PC-9 (cell line): ENCODE data around the gene ACER1. TPM values are rescaled to one million over a fixed set of nuclear protein-coding genes. Genes with fewer than 3 reads are reported as not detected.

Experiments
- BruUV-seq: library from RNA; stranded (reverse); fragments of 400-500 nt; replicated peaks from 2 replicates; lab custom pipeline; 2021; lab: Mats Ljungman, UMichigan
- CTCF ChIA-PET: fragments of 300-600 bp; sonication (Branson Sonifier 250); formaldehyde crosslinking; loops from one replicate; lab custom pipeline; 2022; ENCODE audit warnings: antibody characterized with exemption; lab: Charles Lee
- POLR2A ChIA-PET: fragments of 300-600 bp; sonication (Branson Sonifier 250); formaldehyde crosslinking; loops from one replicate; lab custom pipeline; 2022; ENCODE audit warnings: antibody characterized with exemption; ENCODE audit not compliant: unreplicated experiment; lab: Charles Lee
- DNase-seq, 2 experiments: peaks; one replicate each; pipeline versions ENCODE4 v3.0.0 to v3.0.0-alpha.2; 2015 to 2022; ENCODE audit warnings: mixed read lengths in 1 of 2
- H2AFZ ChIP-seq: fragments of 200-600 bp; sonication (generic); 2 replicates; pipeline ENCODE4 v1.8.1; 2017; ENCODE audit warnings: antibody characterized with exemption
- H3F3A ChIP-seq: fragments of 200-600 bp; sonication (generic); 2 replicates; pipeline ENCODE4 v1.8.1; 2017; ENCODE audit warnings: antibody characterized with exemption, mild to moderate bottlenecking, low read depth; ENCODE audit not compliant: insufficient read depth
- H3K27ac ChIP-seq: fragments of 200-600 bp; sonication (generic); 2 replicates; pipeline ENCODE4 v1.6.1; 2016; ENCODE audit warnings: mixed run types
- H3K27me3 ChIP-seq: fragments of 200-600 bp; sonication (generic); 2 replicates; pipeline ENCODE4 v1.6.1; 2016; ENCODE audit warnings: low read depth, mixed run types; ENCODE audit not compliant: insufficient read depth
- H3K36me3 ChIP-seq: fragments of 200-600 bp; sonication (generic); 2 replicates; pipeline ENCODE4 v1.6.1; 2016; ENCODE audit warnings: low read depth, mixed run types
- H3K4me1 ChIP-seq: fragments of 200-600 bp; sonication (generic); replicated peaks from 2 replicates; pipeline ENCODE4 v1.6.1; 2016; ENCODE audit warnings: mixed run types; ENCODE audit not compliant: insufficient read depth
- H3K4me2 ChIP-seq: fragments of 200-600 bp; sonication (generic); 2 replicates; pipeline ENCODE4 v1.6.1; 2017; ENCODE audit warnings: mixed run types
- H3K4me3 ChIP-seq: fragments of 200-600 bp; sonication (generic); 2 replicates; pipeline ENCODE4 v1.6.1; 2016; ENCODE audit warnings: mixed run types
- H3K79me2 ChIP-seq: fragments of 200-600 bp; sonication (generic); 2 replicates; pipeline ENCODE4 v1.6.1; 2017; ENCODE audit warnings: low read depth, mixed run types
- H3K9me2 ChIP-seq: fragments of 200-600 bp; sonication (generic); 2 replicates; pipeline ENCODE4 v1.8.1; 2017; ENCODE audit warnings: mild to moderate bottlenecking; ENCODE audit not compliant: insufficient read depth
- H3K9me3 ChIP-seq: fragments of 200-600 bp; sonication (generic); 2 replicates; pipeline ENCODE4 v1.8.1; 2016; ENCODE audit warnings: low read depth; ENCODE audit not compliant: insufficient read depth
- H4K20me1 ChIP-seq: fragments of 200-600 bp; sonication (generic); 2 replicates; pipeline ENCODE4 v1.8.1; 2017; ENCODE audit not compliant: insufficient read depth
- EZH2 ChIP-seq: fragments of 200-600 bp; sonication (generic); IDR thresholded peaks from 2 replicates; pipeline ENCODE4 v1.8.0; 2017; ENCODE audit warnings: antibody characterized with exemption, low read depth
- intact Hi-C: fragments of 100-400 bp; cut with micrococcal nuclease; formaldehyde crosslinking; loops from one replicate; pipeline ENCODE4 v1.10.0; 2022; ENCODE audit not compliant: unreplicated experiment
- total RNA-seq: library from RNA; stranded (reverse); gene quantifications from 2 replicates; pipeline ENCODE4 v1.2.3, GENCODE V29; 2021
- TF ChIP-seq, protein P1 (sequence below): fragments of 200-600 bp; sonication (generic); conservative IDR thresholded peaks from 2 replicates; pipeline ENCODE4 v1.6.1; 2017; ENCODE audit warnings: mixed run types, antibody characterized with exemption, mild to moderate bottlenecking, moderate library complexity

ACER1 gene
- total RNA-seq, 1 experiment from 2014 or later: not detected

DNA sequence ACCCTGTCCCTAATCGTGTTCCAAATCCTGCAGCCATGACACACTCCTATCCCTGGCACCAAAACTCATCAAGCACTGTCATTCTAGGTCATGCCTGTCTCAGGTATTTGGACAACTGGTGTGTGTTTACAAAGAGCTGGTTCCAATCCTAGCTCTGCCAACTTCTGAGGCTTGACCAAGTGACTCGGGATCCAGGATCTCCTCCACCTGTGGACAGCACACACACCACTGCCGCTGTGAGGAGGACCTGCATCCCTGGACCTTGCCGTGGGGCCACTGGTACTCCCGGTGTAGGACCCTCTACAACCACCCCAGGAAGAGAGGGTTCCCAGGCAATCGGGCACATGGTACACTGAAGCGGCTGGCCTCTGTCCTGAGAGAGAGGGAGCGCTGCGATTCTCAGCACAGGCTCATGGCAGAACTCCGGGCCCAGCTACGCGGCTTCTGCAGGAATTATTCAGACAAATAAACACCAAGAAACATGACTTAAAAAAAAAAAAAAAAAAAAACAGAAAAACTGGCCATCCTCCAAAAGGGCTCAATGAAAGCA, 74.0 kb downstream of the ACER1 start:
- Histone ChIP-seq H3K79me2 (peaks cover 1% of the 10 kb centered on the region; the same call in 1 of the 2 replicates), H3K4me3 (no peak overlapping the region), H3K9me3 (no peaks in the 10 kb centered on the region), H2AFZ (no peak overlapping the region), H3K9me2 (no peaks in the 10 kb centered on the region), H3K27ac (no peak overlapping the region), H3K4me1 (no peaks in the 10 kb centered on the region), H3K4me2 (no peak overlapping the region), H3K36me3 (no peaks in the 10 kb centered on the region), H3K27me3 (no peaks in the 10 kb centered on the region), H4K20me1 (no peaks in the 10 kb centered on the region), H3F3A (no peaks in the 10 kb centered on the region)
- intact Hi-C loops: no loop called here
- no peak for TF ChIP-seq EZH2
- TF ChIP-seq, protein P1, sequence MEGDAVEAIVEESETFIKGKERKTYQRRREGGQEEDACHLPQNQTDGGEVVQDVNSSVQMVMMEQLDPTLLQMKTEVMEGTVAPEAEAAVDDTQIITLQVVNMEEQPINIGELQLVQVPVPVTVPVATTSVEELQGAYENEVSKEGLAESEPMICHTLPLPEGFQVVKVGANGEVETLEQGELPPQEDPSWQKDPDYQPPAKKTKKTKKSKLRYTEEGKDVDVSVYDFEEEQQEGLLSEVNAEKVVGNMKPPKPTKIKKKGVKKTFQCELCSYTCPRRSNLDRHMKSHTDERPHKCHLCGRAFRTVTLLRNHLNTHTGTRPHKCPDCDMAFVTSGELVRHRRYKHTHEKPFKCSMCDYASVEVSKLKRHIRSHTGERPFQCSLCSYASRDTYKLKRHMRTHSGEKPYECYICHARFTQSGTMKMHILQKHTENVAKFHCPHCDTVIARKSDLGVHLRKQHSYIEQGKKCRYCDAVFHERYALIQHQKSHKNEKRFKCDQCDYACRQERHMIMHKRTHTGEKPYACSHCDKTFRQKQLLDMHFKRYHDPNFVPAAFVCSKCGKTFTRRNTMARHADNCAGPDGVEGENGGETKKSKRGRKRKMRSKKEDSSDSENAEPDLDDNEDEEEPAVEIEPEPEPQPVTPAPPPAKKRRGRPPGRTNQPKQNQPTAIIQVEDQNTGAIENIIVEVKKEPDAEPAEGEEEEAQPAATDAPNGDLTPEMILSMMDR: no peak
- BruUV-seq: no TSS peak
- DNase-seq: no peak
- ChIA-PET CTCF (no interaction called here), POLR2A (no interaction called here)

DNA sequence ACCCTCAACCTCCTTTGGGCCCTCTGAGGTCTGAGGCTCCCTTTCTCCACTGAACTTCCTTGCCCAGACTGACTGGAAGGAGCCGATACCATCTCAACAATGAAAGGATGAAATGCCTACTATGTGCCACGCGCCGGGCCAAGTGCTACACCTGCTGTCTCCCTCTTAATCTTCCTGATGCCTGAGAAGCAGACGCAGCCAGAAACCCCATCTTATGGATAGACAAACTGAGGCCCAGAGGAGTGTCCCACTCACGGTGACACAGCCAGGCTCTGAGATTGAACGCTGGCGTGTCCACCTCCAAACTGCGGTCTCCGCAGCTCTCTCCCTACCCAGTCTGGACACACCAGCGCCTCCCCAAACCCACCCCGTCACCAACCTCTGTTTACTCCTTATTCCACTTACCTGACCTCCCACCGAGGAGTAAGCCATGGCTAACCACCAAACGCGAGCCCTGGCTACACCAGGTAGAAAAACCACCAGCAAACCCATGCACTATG, 74.5 kb downstream of the ACER1 start:
- H3K9me2 ChIP-seq: no peaks in the 10 kb centered on the region
- no TSS peak for BruUV-seq
- peaks cover 7% of the 10 kb centered on the region; the same call in 1 of the 2 replicates for H3K79me2 ChIP-seq
- DNase-seq: no peak
- no peaks in the 10 kb centered on the region for H3K4me1 ChIP-seq
- H3K36me3 ChIP-seq: no peaks in the 10 kb centered on the region
- POLR2A ChIA-PET: no interaction called here
- no peaks in the 10 kb centered on the region for H3F3A ChIP-seq
- no peak for TF ChIP-seq EZH2
- TF ChIP-seq, protein P1: no peak
- CTCF ChIA-PET: no interaction called here
- no peak overlapping the region for H3K4me3 ChIP-seq
- H3K27ac ChIP-seq: no peak overlapping the region
- no peak overlapping the region for H3K4me2 ChIP-seq
- intact Hi-C loops: no loop called here
- no peak overlapping the region for H2AFZ ChIP-seq
- H3K27me3 ChIP-seq: no peaks in the 10 kb centered on the region
- no peaks in the 10 kb centered on the region for H3K9me3 ChIP-seq
- H4K20me1 ChIP-seq: no peaks in the 10 kb centered on the region

Other genes starting within 250 kb of the ACER1 start
- 8.7 and 11.6 TPM in 2 replicates for gene RFX2, start 223.1 kb downstream of the ACER1 start, total RNA-seq
- not detected in 2 replicates for gene ACSBG2, start 197.9 kb downstream of the ACER1 start, total RNA-seq
- gene MLLT1, start 53.6 kb downstream of the ACER1 start, total RNA-seq: 36.8 and 44.2 TPM in 2 replicates
- 63.7 and 65.3 TPM in 2 replicates for gene CLPP, start 27.9 kb upstream of the ACER1 start, total RNA-seq
- gene ALKBH7, start 39.2 kb upstream of the ACER1 start, total RNA-seq: 53.6 and 75.7 TPM in 2 replicates
- gene PSPN, start 42.3 kb upstream of the ACER1 start, total RNA-seq: 1.3 TPM in 2 replicates
- 40.9 and 43.8 TPM in 2 replicates for gene GTF2F1, start 59.6 kb upstream of the ACER1 start, total RNA-seq
- gene KHSRP, start 91.2 kb upstream of the ACER1 start, total RNA-seq: 201 and 288 TPM in 2 replicates
- not detected in 2 replicates for gene SLC25A41, start 100.2 kb upstream of the ACER1 start, total RNA-seq
- gene SLC25A23, start 126.2 kb upstream of the ACER1 start, total RNA-seq: 57.5 and 59.5 TPM in 2 replicates
- gene CRB3, start 130.7 kb upstream of the ACER1 start, total RNA-seq: 36.4 and 40.6 TPM in 2 replicates
- gene DENND1C, start 148.2 kb upstream of the ACER1 start, total RNA-seq: not detected in 2 replicates
- gene TUBB4A, start 168.7 kb upstream of the ACER1 start, total RNA-seq: not detected in 2 replicates
- 8.4 and 11.2 TPM in 2 replicates for gene TNFSF9, start 197.4 kb upstream of the ACER1 start, total RNA-seq